AG04449 (cell line): ENCODE results near the gene ZNF226.
"Not testable (repeated sequence)": the region's sequence is repeated elsewhere in the genome, so short reads cannot be mapped to it uniquely, and the experiment has no call there.

Experiments used
- CTCF ChIA-PET: fragments of 350-600 bp; formaldehyde crosslinking; extraction: SDS; loops from one replicate; lab custom pipeline; 2021; ENCODE audit warnings: antibody characterized with exemption; lab: Yijun Ruan, JAX
- POLR2A ChIA-PET: fragments of 400-600, 350-600 bp; formaldehyde crosslinking; extraction: SDS; loops from one replicate; lab custom pipeline; 2020; ENCODE audit warnings: antibody characterized with exemption, inconsistent platforms; lab: Yijun Ruan, JAX
- DNase-seq: peaks from one replicate; pipeline ENCODE4 v3.0.0-alpha.2; 2010; ENCODE audit warnings: low read depth, low spot score
- H3K4me3 ChIP-seq: 2 replicates; pipeline ENCODE4 v1.5.1; 2011; ENCODE audit warnings: low read depth, mild to moderate bottlenecking, control low read depth, low read length
- TF ChIP-seq, protein P1 (sequence below): IDR thresholded peaks from one replicate; pipeline ENCODE4 v1.5.1; 2011; ENCODE audit warnings: mild to moderate bottlenecking, moderate library complexity, low read length, control low read depth, inconsistent platforms; ENCODE audit not compliant: insufficient read depth; ENCODE audit errors: missing control alignments

Gene ZNF226

DNA sequence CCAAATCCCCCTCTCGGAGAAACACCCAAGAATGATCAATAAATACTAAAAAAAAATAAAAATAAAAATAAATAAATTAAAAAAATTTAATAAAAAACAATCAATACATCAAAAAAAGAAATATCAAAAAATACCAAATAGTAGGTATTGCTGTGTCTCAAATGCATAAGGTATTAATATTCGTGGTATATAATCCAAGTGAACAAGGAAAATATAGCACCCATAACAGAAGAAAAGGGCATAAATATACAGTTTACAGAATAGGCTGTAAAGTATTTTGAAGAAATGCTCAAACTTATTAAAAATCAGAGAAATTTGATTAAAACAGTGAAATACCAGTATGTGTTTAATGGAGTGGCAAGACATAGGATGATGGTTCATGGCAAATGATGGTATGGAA is 39.9 kb downstream of the ZNF226 start:
- no peak for DNase-seq
- TF ChIP-seq, protein P1, sequence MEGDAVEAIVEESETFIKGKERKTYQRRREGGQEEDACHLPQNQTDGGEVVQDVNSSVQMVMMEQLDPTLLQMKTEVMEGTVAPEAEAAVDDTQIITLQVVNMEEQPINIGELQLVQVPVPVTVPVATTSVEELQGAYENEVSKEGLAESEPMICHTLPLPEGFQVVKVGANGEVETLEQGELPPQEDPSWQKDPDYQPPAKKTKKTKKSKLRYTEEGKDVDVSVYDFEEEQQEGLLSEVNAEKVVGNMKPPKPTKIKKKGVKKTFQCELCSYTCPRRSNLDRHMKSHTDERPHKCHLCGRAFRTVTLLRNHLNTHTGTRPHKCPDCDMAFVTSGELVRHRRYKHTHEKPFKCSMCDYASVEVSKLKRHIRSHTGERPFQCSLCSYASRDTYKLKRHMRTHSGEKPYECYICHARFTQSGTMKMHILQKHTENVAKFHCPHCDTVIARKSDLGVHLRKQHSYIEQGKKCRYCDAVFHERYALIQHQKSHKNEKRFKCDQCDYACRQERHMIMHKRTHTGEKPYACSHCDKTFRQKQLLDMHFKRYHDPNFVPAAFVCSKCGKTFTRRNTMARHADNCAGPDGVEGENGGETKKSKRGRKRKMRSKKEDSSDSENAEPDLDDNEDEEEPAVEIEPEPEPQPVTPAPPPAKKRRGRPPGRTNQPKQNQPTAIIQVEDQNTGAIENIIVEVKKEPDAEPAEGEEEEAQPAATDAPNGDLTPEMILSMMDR = no peak
- ChIA-PET POLR2A (no interaction called here), CTCF (no interaction called here)
- H3K4me3 ChIP-seq = no peak overlapping the region

DNA sequence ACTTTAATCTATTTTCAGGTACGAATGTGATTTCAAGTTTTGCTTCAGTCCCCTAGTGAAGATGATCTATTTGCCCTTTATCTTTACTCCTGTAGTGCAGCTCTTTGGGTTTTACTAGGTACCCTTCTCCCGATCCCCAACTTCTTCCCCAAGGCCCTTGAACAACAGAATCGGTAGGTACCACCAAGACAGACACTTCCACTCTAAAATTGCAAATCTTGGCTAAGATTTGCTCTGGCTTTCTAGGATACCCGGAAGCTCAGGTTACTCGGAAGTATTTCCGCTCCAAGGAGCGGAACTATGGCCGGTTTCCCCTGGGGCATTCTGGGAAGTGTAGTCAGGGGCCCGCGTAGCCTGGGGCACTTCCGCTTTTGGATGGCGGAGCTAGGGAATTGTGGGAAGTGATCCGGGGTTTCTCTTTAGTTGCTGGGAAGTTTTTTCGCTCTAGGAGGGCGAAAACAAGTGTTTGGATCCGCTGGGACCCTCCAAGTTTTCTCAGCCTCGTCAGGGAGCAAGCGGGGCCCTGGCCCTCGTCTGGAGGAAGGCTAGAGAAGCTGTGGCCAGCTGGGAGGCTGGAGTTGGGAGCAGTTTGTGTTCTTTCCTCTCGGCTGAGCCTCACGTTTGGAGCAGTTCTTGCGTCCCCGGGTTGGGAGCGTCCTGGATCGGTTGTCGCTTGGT is 42.4 kb downstream of the ZNF226 start:
- peak overlapping the region; percentile 93 for H3K4me3 ChIP-seq
- TF ChIP-seq, protein P1 = no peak
- ChIA-PET CTCF (no interaction called here), POLR2A (interaction anchor here (0.7 kb wide), 1 partner anchor 42 kb away, joined by 4 read pairs; the partner anchor contains the start of gene ZNF226)
- peak; percentile 29 for DNase-seq

DNA sequence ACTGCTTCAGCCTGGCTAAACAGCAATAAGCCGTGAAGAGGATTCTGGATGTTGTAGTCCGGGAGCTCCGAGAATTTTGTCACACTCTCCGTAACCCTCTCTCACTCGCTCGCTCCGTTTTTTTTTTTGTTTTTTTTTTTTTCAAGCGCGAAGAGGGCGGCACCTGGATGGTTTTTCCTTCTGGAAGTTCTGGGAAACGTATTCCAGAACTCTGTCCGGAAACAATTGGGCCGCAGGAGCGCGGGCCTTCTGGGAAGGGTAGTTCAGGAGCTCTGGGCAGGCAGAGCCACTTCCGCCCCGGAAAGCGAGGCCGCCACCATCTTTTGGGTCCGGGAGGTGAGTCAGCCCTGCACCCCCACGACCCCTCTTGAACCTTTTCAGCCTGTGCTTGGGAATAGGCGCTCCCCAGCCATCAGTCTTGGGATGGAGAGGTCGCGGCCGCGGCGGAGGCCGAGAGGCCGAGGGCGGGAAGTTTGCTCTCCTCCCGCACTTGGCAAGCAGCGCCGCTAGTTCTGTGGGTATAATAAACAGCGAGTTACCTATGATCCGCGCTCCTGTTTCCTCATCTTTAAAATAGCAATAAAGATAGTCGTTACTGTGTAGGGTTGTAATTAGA is 47.5 kb downstream of the ZNF226 start, which contains the start of gene ZNF227:
ZNF227 (plus strand) TSS at position 283 of the 616 bp plus-strand sequence. CDS start 5,261 bp downstream, outside the sequence.
- H3K4me3 ChIP-seq = peak within 1 kb of the TSS; percentile 94
- peak; percentile 71 for DNase-seq
- ChIA-PET CTCF (no interaction called here), POLR2A (interaction anchor here (0.6 to 0.9 kb wide), 6 partner anchors 29 to 385 kb away, joined by 3 to 6 read pairs (median 3); partner anchors contain the start of genes ZNF225 and ZNF283)
- TF ChIP-seq, protein P1 = no peak

- peak overlapping the region; percentile 94 for H3K4me3 ChIP-seq
- CTCF ChIA-PET = no interaction called here
- TF ChIP-seq, protein P1 = no peak
- POLR2A ChIA-PET = interaction anchor here (0.6 to 0.7 kb wide), 3 partner anchors 60 to 386 kb away, joined by 3 read pairs; partner anchors contain the start of gene ZNF283
- no peak for DNase-seq
Observed at GRCh38 chr19:44212866-44213346, 48.0 kb downstream of the ZNF226 start.

DNA sequence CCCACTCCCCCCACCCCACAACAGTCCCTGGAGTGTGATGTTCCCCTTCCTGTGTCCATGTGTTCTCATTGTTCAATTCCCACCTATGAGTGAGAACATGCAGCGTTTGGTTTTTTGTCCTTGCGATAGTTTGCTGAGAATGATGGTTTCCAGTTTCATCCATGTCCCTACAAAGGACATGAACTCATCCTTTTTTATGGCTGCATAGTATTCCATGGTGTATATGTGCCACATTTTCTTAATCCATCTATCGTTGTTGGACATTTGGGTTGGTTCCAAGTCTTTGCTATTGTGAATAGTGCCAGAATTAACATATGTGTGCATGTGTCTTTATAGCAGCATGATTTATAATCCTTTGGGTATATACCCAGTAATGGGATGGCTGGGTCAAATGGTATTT is 55.0 kb downstream of the ZNF226 start:
- CTCF ChIA-PET, H3K4me3 ChIP-seq, DNase-seq, POLR2A ChIA-PET: not testable (repeated sequence)

DNA sequence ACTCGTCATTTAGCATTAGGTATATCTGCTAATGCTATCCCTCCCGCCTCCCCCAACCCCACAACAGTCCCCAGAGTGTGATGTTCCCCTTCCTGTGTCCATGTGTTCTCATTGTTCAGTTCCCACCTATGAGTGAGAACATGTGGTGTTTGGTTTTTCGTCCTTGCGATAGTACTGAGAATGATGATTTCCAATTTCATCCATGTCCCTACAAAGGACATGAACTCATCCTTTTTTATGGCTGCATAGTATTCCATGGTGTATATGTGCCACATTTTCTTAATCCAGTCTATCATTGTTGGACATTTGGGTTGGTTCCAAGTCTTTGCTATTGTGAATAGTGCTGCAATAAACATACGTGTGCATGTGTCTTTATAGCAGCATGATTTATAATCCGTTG is 55.9 kb downstream of the ZNF226 start:
- CTCF ChIA-PET, POLR2A ChIA-PET, DNase-seq, H3K4me3 ChIP-seq: not testable (repeated sequence)

- H3K4me3 ChIP-seq, POLR2A ChIA-PET, CTCF ChIA-PET, DNase-seq: not testable (repeated sequence)
Observed at GRCh38 chr19:44221291-44221690, 56.4 kb downstream of the ZNF226 start.
